GM23248 (cell line): Measurements from ENCODE around the gene KLRC1. TPM values are rescaled to one million over a fixed set of nuclear protein-coding genes. Genes with fewer than 3 reads are reported as not detected.
"Not testable (repeated sequence)": the region's sequence is repeated elsewhere in the genome, so short reads cannot be mapped to it uniquely, and the experiment has no call there.

ENCODE experiments used
- DNase-seq: peaks from one replicate; pipeline ENCODE4 v3.0.0-alpha.2; 2015
- H2AFZ ChIP-seq: fragments of 200-600 bp; sonication (generic); 2 replicates; pipeline ENCODE4 v1.6.1; 2016; ENCODE audit warnings: antibody characterized with exemption
- H3F3A ChIP-seq: fragments of 200-600 bp; sonication (generic); 2 replicates; pipeline ENCODE4 v1.6.1; 2016; ENCODE audit warnings: mild to moderate bottlenecking, antibody characterized with exemption, mixed run types; ENCODE audit not compliant: insufficient read depth
- H3K27ac ChIP-seq: fragments of 200-600 bp; sonication (generic); 2 replicates; pipeline ENCODE4 v1.5.1; 2016; ENCODE audit warnings: mild to moderate bottlenecking
- H3K27me3 ChIP-seq: fragments of 200-600 bp; sonication (generic); replicated peaks from 2 replicates; pipeline ENCODE4 v1.6.1; 2016; ENCODE audit warnings: mild to moderate bottlenecking; ENCODE audit not compliant: insufficient read depth
- H3K36me3 ChIP-seq: fragments of 200-600 bp; sonication (generic); 2 replicates; pipeline ENCODE4 v1.6.1; 2016; ENCODE audit warnings: low read depth, mild to moderate bottlenecking
- H3K4me1 ChIP-seq: fragments of 200-600 bp; sonication (generic); 2 replicates; pipeline ENCODE4 v1.6.1; 2016; ENCODE audit warnings: mild to moderate bottlenecking; ENCODE audit not compliant: insufficient read depth
- H3K4me2 ChIP-seq: fragments of 200-600 bp; sonication (generic); one replicate; pipeline ENCODE4 v1.6.1; 2016; ENCODE audit warnings: mild to moderate bottlenecking; ENCODE audit not compliant: unreplicated experiment
- H3K4me3 ChIP-seq: fragments of 200-600 bp; sonication (generic); 2 replicates; pipeline ENCODE4 v1.5.1; 2016; ENCODE audit warnings: mild to moderate bottlenecking
- H3K79me2 ChIP-seq: fragments of 200-600 bp; sonication (generic); 2 replicates; pipeline ENCODE4 v1.6.1; 2016; ENCODE audit warnings: mild to moderate bottlenecking; ENCODE audit not compliant: insufficient read depth
- H3K9ac ChIP-seq: fragments of 200-600 bp; sonication (generic); 2 replicates; pipeline ENCODE4 v1.6.1; 2016; ENCODE audit warnings: mild to moderate bottlenecking
- H3K9me2 ChIP-seq: fragments of 200-600 bp; sonication (generic); 2 replicates; pipeline ENCODE4 v1.6.1; 2016; ENCODE audit warnings: mixed run types, mild to moderate bottlenecking, moderate library complexity; ENCODE audit not compliant: insufficient read depth
- H3K9me3 ChIP-seq: fragments of 200-600 bp; sonication (generic); one replicate; pipeline ENCODE4 v1.6.1; 2017; ENCODE audit warnings: low read depth
- H4K20me1 ChIP-seq: fragments of 200-600 bp; sonication (generic); 2 replicates; pipeline ENCODE4 v1.6.0; 2016; ENCODE audit not compliant: insufficient read depth
- WGBS, 2 experiments: methylation state at CpG; one replicate each; pipeline ENCODE4 v1.1.6; 2015 to 2017; ENCODE audit warnings: low lambda C conversion rate in 2 of 2, low coverage in 1 of 2; ENCODE audit errors: missing lambda C conversion rate in 2 of 2; 5-methylcytosine and 5-hydroxymethylcytosine counted together
- in situ Hi-C: fragments of 300-500 bp; cut with MboI; formaldehyde crosslinking; loops from 2 replicates; pipeline ENCODE4 v1.15.0; 2020
- polyA plus RNA-seq: library from polyadenylated mRNA; unstranded; fragments of >200 nt; fragmentation: Nextera tagmentation; extraction: Ambion mirVana; gene quantifications from 2 replicates; pipeline ENCODE4 v1.2.1, GENCODE V29; 2016
- total RNA-seq: library from RNA; depleted of rRNA; stranded (reverse); fragments of >200 nt; shearing (Covaris generic); gene quantifications from 2 replicates; pipeline ENCODE4 v1.2.3, GENCODE V29; 2014

KLRC1 gene
- total and polyA plus RNA-seq, 2 experiments from 2014 or later = not detected

GRCh38 chr12:10435816-10436215, 17.4 kb downstream of the KLRC1 start, which contains the start of gene KLRC2:
Gene KLRC2, minus strand, starts transcription at chr12:10436010. Its CDS starts 24 bp downstream, at chr12:10435986.
- H3K4me2 ChIP-seq, H3K36me3 ChIP-seq, H3K4me3 ChIP-seq, H3K27me3 ChIP-seq, H3K27ac ChIP-seq, DNase-seq, H3K9me2 ChIP-seq, H3K9ac ChIP-seq, in situ Hi-C loops, H3K79me2 ChIP-seq, H3K4me1 ChIP-seq, H3F3A ChIP-seq, H3K9me3 ChIP-seq, H4K20me1 ChIP-seq, H2AFZ ChIP-seq: not testable (repeated sequence)
- 53 to 62% methylated on average over 3 of the region's 3 CpGs for WGBS, 2 experiments

- H3K4me2 ChIP-seq, DNase-seq, H3K9me3 ChIP-seq, H3K4me1 ChIP-seq, H3K4me3 ChIP-seq, H2AFZ ChIP-seq, H4K20me1 ChIP-seq, H3K27ac ChIP-seq, H3K9ac ChIP-seq, in situ Hi-C loops, H3F3A ChIP-seq, H3K27me3 ChIP-seq, H3K9me2 ChIP-seq, H3K36me3 ChIP-seq, H3K79me2 ChIP-seq: not testable (repeated sequence)
- 90 to 92% methylated on average over 4 of the region's 4 CpGs for WGBS, 2 experiments
Observed at GRCh38 chr12:10430623-10431022, 22.6 kb downstream of the KLRC1 start.

DNA sequence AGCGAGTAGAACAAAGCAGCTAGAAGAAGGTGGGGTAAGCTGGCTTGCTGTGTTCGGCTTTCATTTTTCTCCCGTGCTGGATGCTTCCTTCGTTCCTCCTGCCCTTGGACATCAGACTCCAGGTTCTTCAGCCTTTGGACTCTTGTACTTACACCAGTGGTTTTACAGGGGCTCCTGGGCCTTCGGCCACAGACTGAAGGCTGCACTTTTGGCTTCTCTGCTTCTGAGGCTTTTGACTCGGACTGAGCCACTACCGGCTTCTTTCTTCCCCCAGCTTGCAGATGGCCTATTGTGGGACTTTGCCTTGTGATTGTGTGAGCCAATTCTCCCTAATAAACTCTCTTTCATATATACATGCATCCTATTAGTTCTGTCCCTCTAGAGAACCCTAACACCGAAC, 27.2 kb downstream of the KLRC1 start:
- H3K9me2 ChIP-seq, H4K20me1 ChIP-seq, H3K4me3 ChIP-seq, H3K36me3 ChIP-seq, H3K4me2 ChIP-seq, H3K4me1 ChIP-seq, H3K27me3 ChIP-seq, H2AFZ ChIP-seq, H3F3A ChIP-seq, H3K9ac ChIP-seq, DNase-seq, H3K9me3 ChIP-seq, H3K79me2 ChIP-seq, in situ Hi-C loops, H3K27ac ChIP-seq: not testable (repeated sequence)
- 88 to 98% methylated on average over 5 to 7 of the region's 8 CpGs for WGBS, 2 experiments

DNA sequence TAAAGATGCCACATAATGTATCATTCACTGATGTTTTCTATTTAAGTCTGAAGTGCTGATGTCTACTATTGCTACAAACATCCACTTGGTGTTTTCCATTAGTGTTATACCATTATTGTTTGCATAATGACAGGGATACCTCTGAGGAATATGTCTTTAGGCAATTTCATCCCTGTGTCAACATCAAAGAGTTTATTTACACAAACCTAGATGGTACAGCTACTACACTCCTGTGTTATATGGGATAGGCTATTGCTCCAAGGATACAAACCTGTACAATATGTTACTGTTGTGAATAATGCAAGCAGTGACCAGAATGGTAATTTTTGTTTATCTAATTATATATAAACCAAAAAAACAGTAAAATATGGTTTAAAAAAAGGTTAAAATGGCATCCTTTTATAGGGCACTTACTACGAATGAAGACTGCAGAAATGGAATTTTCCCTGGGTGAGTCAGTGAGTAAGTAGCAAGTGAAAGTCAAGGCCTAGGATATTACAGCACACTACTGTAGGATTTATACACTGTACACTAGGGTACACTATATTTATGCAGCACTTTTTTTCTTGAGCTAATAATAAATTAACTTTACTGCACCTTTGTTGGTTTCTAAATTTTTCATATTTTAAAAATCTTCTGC, 28.8 kb downstream of the KLRC1 start:
- H3K36me3 ChIP-seq, H3F3A ChIP-seq, H3K9me2 ChIP-seq, H3K4me2 ChIP-seq, H3K9ac ChIP-seq, H3K27ac ChIP-seq, H2AFZ ChIP-seq, H3K79me2 ChIP-seq, in situ Hi-C loops, H3K27me3 ChIP-seq, H3K4me3 ChIP-seq, H4K20me1 ChIP-seq, H3K4me1 ChIP-seq, H3K9me3 ChIP-seq: not testable (repeated sequence)
- 0 to 6% methylated on average over 1 of the region's 1 CpG for WGBS, 2 experiments
- DNase-seq = peak; percentile 9

- H3K4me3 ChIP-seq, H4K20me1 ChIP-seq, H3K27me3 ChIP-seq, H3K9me3 ChIP-seq, H3K4me2 ChIP-seq, H3F3A ChIP-seq, in situ Hi-C loops, DNase-seq, H3K9me2 ChIP-seq, H3K27ac ChIP-seq, H3K79me2 ChIP-seq, H3K4me1 ChIP-seq, H3K9ac ChIP-seq, H2AFZ ChIP-seq, H3K36me3 ChIP-seq: not testable (repeated sequence)
- WGBS, 2 experiments = 36 to 48% methylated on average over 2 of the region's 3 CpGs
Observed at GRCh38 chr12:10422159-10422558, 31.0 kb downstream of the KLRC1 start.

GRCh38 chr12:10420334-10420733, 32.8 kb downstream of the KLRC1 start, which contains the start of gene KLRC3:
Gene KLRC3, minus strand, starts transcription at chr12:10420595. Its CDS starts 45 bp downstream, at chr12:10420550.
- 84 to 95% methylated on average over 1 of the region's 1 CpG for WGBS, 2 experiments
- H3K9me2 ChIP-seq, H3F3A ChIP-seq, H3K9me3 ChIP-seq, in situ Hi-C loops, DNase-seq, H3K4me3 ChIP-seq, H3K79me2 ChIP-seq, H4K20me1 ChIP-seq, H3K36me3 ChIP-seq, H2AFZ ChIP-seq, H3K4me2 ChIP-seq, H3K27me3 ChIP-seq, H3K4me1 ChIP-seq, H3K9ac ChIP-seq, H3K27ac ChIP-seq: not testable (repeated sequence)
